AG10803 (cell line): ENCODE measurements around the gene NVL.
"Not testable (repeated sequence)": the region's sequence is repeated elsewhere in the genome, so short reads cannot be mapped to it uniquely, and the experiment has no call there.

Source experiments
- DNase-seq: peaks from one replicate; pipeline ENCODE4 v3.0.0; 2010; ENCODE audit warnings: low read depth
- H3K4me3 ChIP-seq: 2 replicates; pipeline ENCODE4 v1.5.1; 2011; ENCODE audit warnings: mild to moderate bottlenecking, low read length, control low read depth
- CTCF ChIP-seq: conservative IDR thresholded peaks from 2 replicates; pipeline ENCODE4 v1.5.1; 2011; ENCODE audit warnings: mild to moderate bottlenecking, low read length, control low read depth, inconsistent platforms

The NVL gene

GRCh38 chr1:224359207-224359606, 29.2 kb upstream of the NVL start:
- H3K4me3 ChIP-seq = no peak overlapping the region
- DNase-seq = no peak
- no peak for TF ChIP-seq CTCF

GRCh38 chr1:224358237-224358636, 28.3 kb upstream of the NVL start:
- TF ChIP-seq CTCF = no peak
- DNase-seq = no peak
- H3K4me3 ChIP-seq = peak overlapping the region; percentile 90

- DNase-seq = peak; percentile 79
- H3K4me3 ChIP-seq = peak overlapping the region; percentile 90
- TF ChIP-seq CTCF = no peak
These were observed 27.7 kb upstream of the NVL start for GRCh38 chr1:224357626-224358124.

GRCh38 chr1:224356685-224357625, 27.0 kb upstream of the NVL start, which contains the start of gene CNIH4:
TSS of gene CNIH4 (plus strand) at chr1:224356879. CDS start at chr1:224356925, 46 bp downstream.
- peak; percentile 94 for DNase-seq
- no peak for TF ChIP-seq CTCF
- H3K4me3 ChIP-seq = peak within 1 kb of the TSS; percentile 90

GRCh38 chr1:224353975-224354925, 24.3 kb upstream of the NVL start:
- H3K4me3 ChIP-seq = no peak overlapping the region
- no peak for DNase-seq
- TF ChIP-seq CTCF = no peak

GRCh38 chr1:224352436-224353085, 22.6 kb upstream of the NVL start:
- not testable (repeated sequence) for DNase-seq, H3K4me3 ChIP-seq

GRCh38 chr1:224349716-224350115, 19.7 kb upstream of the NVL start:
- DNase-seq, H3K4me3 ChIP-seq: not testable (repeated sequence)
